MM.1S (cell line): ENCODE results near the gene TESK2.

Experiments used
- DNase-seq: peaks from one replicate; pipeline ENCODE4 v3.0.0-alpha.2; 2015
- H2AFZ ChIP-seq: fragments of 300-600 bp; sonication (generic); 2 replicates; pipeline ENCODE4 v1.6.0; 2016; ENCODE audit warnings: antibody characterized with exemption, low read length
- H3F3A ChIP-seq: fragments of 300-600 bp; sonication (generic); 2 replicates; pipeline ENCODE4 v1.6.1; 2016; ENCODE audit warnings: mild to moderate bottlenecking, antibody characterized with exemption, low read length, moderate library complexity, mixed read lengths; ENCODE audit not compliant: insufficient read depth
- H3K27ac ChIP-seq: fragments of 300-600 bp; sonication (generic); 2 replicates; pipeline ENCODE4 v1.5.1; 2016; ENCODE audit warnings: mild to moderate bottlenecking, low read length
- H3K27me3 ChIP-seq: fragments of 300-600 bp; sonication (generic); replicated peaks from 2 replicates; pipeline ENCODE4 v1.6.0; 2016; ENCODE audit warnings: low read length; ENCODE audit not compliant: insufficient read depth
- H3K36me3 ChIP-seq: fragments of 300-600 bp; sonication (generic); replicated peaks from 2 replicates; pipeline ENCODE4 v1.6.1; 2016; ENCODE audit warnings: mild to moderate bottlenecking, low read length, mixed read lengths; ENCODE audit not compliant: insufficient read depth
- H3K4me1 ChIP-seq: fragments of 300-600 bp; sonication (generic); 2 replicates; pipeline ENCODE4 v1.6.1; 2016; ENCODE audit warnings: low read length, mixed read lengths
- H3K4me2 ChIP-seq: fragments of 300-600 bp; sonication (generic); 2 replicates; pipeline ENCODE4 v1.6.0; 2016; ENCODE audit warnings: low read depth, low read length
- H3K4me3 ChIP-seq: fragments of 300-600 bp; sonication (generic); 2 replicates; pipeline ENCODE4 v1.5.1; 2016; ENCODE audit warnings: low read length, mixed read lengths
- H3K79me2 ChIP-seq: fragments of 300-600 bp; sonication (generic); 2 replicates; pipeline ENCODE4 v1.6.1; 2016; ENCODE audit warnings: mixed run types, low read length, mixed read lengths
- H3K9ac ChIP-seq: fragments of 300-600 bp; sonication (generic); 2 replicates; pipeline ENCODE4 v1.6.1; 2016; ENCODE audit warnings: low read length, mixed read lengths
- H3K9me2 ChIP-seq: fragments of 300-600 bp; sonication (generic); replicated peaks from 2 replicates; pipeline ENCODE4 v1.6.1; 2016; ENCODE audit warnings: mild to moderate bottlenecking, low read length, mixed read lengths; ENCODE audit not compliant: insufficient read depth
- H3K9me3 ChIP-seq: fragments of 300-600 bp; sonication (generic); replicated peaks from 2 replicates; pipeline ENCODE4 v1.6.1; 2016; ENCODE audit warnings: mild to moderate bottlenecking, low read length, mixed read lengths; ENCODE audit not compliant: insufficient read depth
- H4K20me1 ChIP-seq: fragments of 300-600 bp; sonication (generic); 2 replicates; pipeline ENCODE4 v1.6.1; 2016; ENCODE audit warnings: mild to moderate bottlenecking, low read length, moderate library complexity, mixed read lengths; ENCODE audit not compliant: insufficient read depth
- EZH2 ChIP-seq: fragments of 300-600 bp; sonication (generic); optimal IDR thresholded peaks from 2 replicates; pipeline ENCODE3; 2017; ENCODE audit warnings: low read depth, mild to moderate bottlenecking, antibody characterized with exemption, low read length, mixed read lengths
- EZH2phosphoT487 ChIP-seq: fragments of 300-600 bp; sonication (generic); IDR thresholded peaks from 2 replicates; pipeline ENCODE4 v1.6.1; 2018; ENCODE audit warnings: antibody characterized with exemption, low read length
- TF ChIP-seq, protein P1 (sequence below): fragments of 300-600 bp; sonication (generic); IDR thresholded peaks from 2 replicates; pipeline ENCODE4 v1.5.1; 2016; ENCODE audit warnings: antibody characterized with exemption, low read length, mixed read lengths

TESK2 gene

DNA sequence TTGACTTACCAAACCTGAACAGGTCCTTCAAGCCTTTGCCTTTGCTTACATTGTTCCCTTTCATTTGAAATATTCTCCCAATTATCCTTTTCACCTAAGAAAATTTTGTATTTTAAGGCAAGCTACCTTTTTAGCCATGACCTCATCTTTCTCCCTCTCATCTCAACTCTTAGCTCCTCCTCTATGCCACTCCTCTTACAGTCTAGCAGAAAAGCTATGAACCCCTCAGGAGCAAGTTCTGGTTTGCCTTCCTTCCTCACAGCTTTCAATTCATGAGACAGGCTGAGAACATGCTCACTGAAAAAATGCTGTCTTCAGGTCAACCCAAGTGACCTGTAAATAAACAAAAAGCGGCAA lies 142.4 kb downstream of the TESK2 start:
- Histone ChIP-seq H3K79me2 (0 out of 2 replicates have a peak, but pooled peaks cover under 1% of the 10 kb centered on the region), H3K9ac (peak overlapping the region; percentile 13; the same call in 1 of the 2 replicates), H3K9me2 (no peaks in the 10 kb centered on the region), H3K4me1 (peaks cover 35% of the 10 kb centered on the region), H3F3A (peaks cover 21% of the 10 kb centered on the region), H3K9me3 (no peaks in the 10 kb centered on the region), H3K4me2 (peak overlapping the region; percentile 39), H3K36me3 (no peaks in the 10 kb centered on the region), H4K20me1 (no peaks in the 10 kb centered on the region), H2AFZ (0 out of 2 replicates have a peak overlapping the region, but pooled peaks have one; percentile 21), H3K4me3 (no peak overlapping the region), H3K27ac (peak overlapping the region; percentile 67; the same call in 1 of the 2 replicates), H3K27me3 (no peaks in the 10 kb centered on the region)
- TF ChIP-seq, protein P1, sequence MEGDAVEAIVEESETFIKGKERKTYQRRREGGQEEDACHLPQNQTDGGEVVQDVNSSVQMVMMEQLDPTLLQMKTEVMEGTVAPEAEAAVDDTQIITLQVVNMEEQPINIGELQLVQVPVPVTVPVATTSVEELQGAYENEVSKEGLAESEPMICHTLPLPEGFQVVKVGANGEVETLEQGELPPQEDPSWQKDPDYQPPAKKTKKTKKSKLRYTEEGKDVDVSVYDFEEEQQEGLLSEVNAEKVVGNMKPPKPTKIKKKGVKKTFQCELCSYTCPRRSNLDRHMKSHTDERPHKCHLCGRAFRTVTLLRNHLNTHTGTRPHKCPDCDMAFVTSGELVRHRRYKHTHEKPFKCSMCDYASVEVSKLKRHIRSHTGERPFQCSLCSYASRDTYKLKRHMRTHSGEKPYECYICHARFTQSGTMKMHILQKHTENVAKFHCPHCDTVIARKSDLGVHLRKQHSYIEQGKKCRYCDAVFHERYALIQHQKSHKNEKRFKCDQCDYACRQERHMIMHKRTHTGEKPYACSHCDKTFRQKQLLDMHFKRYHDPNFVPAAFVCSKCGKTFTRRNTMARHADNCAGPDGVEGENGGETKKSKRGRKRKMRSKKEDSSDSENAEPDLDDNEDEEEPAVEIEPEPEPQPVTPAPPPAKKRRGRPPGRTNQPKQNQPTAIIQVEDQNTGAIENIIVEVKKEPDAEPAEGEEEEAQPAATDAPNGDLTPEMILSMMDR: no peak
- peak; percentile 47 for DNase-seq

DNA sequence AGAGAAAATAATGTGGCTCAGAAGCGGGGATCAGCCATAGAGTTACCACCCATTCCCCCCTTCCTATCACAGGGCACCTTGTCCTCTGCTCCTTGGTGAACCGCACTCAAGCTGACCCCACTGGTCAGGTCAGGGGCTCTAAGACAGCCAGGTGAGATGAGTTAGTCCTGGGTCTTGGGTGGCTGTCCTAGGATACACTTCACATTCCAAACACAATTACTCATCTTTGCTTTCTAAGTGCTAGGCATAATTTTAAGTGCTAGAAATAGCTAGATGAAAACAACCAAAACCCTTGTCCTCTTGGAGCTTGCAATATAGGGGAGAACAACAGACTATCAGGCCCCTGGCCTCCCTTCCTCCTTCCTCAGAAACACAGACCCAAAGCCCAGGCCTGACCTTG lies 142.9 kb downstream of the TESK2 start:
- H3K27me3 ChIP-seq: no peaks in the 10 kb centered on the region
- H3K4me2 ChIP-seq: peak overlapping the region; percentile 39
- H3K79me2 ChIP-seq: peaks cover 6% of the 10 kb centered on the region
- H3K4me1 ChIP-seq: peaks cover 35% of the 10 kb centered on the region
- H3K9ac ChIP-seq: no peak overlapping the region
- no peak overlapping the region for H3K4me3 ChIP-seq
- H3F3A ChIP-seq: peaks cover 21% of the 10 kb centered on the region
- H3K27ac ChIP-seq: peak overlapping the region; percentile 67; the same call in 1 of the 2 replicates
- H2AFZ ChIP-seq: no peak overlapping the region
- H3K36me3 ChIP-seq: peaks cover 4% of the 10 kb centered on the region; the same call in 1 of the 2 replicates
- TF ChIP-seq, protein P1: no peak
- H3K9me2 ChIP-seq: no peaks in the 10 kb centered on the region
- no peaks in the 10 kb centered on the region for H4K20me1 ChIP-seq
- no peaks in the 10 kb centered on the region for H3K9me3 ChIP-seq
- no peak for DNase-seq

DNA sequence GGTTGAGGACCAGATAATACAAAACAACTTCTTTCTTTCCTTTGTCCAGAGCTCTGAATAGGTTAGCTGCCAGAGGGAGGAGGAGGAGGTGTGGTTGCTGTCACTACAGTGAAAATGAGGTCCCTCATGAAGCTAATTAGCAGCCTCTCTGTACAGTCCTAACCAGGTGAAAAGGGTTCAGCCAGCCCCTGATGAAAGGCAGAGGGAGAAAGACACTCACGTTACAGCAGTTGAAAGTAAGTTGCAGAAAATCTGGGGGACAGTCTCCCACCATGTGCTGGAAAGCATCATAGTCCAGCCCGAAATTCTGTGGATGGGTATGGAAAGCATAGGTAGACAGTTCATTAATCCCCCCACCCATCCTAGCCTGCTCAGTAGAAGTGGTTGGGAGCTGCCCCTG lies 144.5 kb downstream of the TESK2 start:
- peaks cover 35% of the 10 kb centered on the region for H3K4me1 ChIP-seq
- H3K9ac ChIP-seq: no peak overlapping the region
- H3K79me2 ChIP-seq: peaks cover 21% of the 10 kb centered on the region
- H3K9me2 ChIP-seq: no peaks in the 10 kb centered on the region
- no peaks in the 10 kb centered on the region for H3K9me3 ChIP-seq
- H3K36me3 ChIP-seq: peaks cover 15% of the 10 kb centered on the region
- no peak overlapping the region for H2AFZ ChIP-seq
- H3K4me3 ChIP-seq: no peak overlapping the region
- no peaks in the 10 kb centered on the region for H4K20me1 ChIP-seq
- no peak overlapping the region for H3K4me2 ChIP-seq
- no peak for TF ChIP-seq EZH2phosphoT487
- TF ChIP-seq, protein P1: no peak
- TF ChIP-seq EZH2: no peak
- no peaks in the 10 kb centered on the region for H3K27me3 ChIP-seq
- H3K27ac ChIP-seq: no peak overlapping the region
- H3F3A ChIP-seq: peaks cover 21% of the 10 kb centered on the region
- no peak for DNase-seq
